Mesenchymal stem cell (in vitro differentiated cells and primary cell): ENCODE data around the gene STRBP.
A peak's percentile ranks its signal among the peaks of the same experiment; 100 is the strongest.

Experiments used
- DNase-seq: peaks from one replicate; pipeline ENCODE4 v3.0.0-alpha.2; 2013
- H2AFZ ChIP-seq: one replicate; pipeline ENCODE4 v1.6.1; 2013; ENCODE audit warnings: low read depth, mild to moderate bottlenecking, control low read depth, inconsistent platforms, low read length, moderate library complexity
- H2AK5ac ChIP-seq: 2 replicates; pipeline ENCODE4 v1.6.1; 2013; ENCODE audit warnings: low read length, moderate library complexity, mild to moderate bottlenecking, inconsistent platforms; ENCODE audit not compliant: severe bottlenecking
- H2BK120ac ChIP-seq: one replicate; pipeline ENCODE4 v1.6.1; 2013; ENCODE audit warnings: low read depth, mild to moderate bottlenecking, inconsistent platforms, low read length, moderate library complexity
- H2BK12ac ChIP-seq, 2 experiments: one replicate each; pipeline ENCODE4 v1.6.1; 2013; ENCODE audit warnings: inconsistent platforms in 2 of 2, low read length in 2 of 2, mild to moderate bottlenecking in 2 of 2, moderate library complexity in 2 of 2, control low read depth in 1 of 2
- H2BK15ac ChIP-seq: one replicate; pipeline ENCODE4 v1.6.1; 2013; ENCODE audit warnings: mild to moderate bottlenecking, low read depth, inconsistent platforms; ENCODE audit not compliant: poor library complexity, severe bottlenecking
- H2BK5ac ChIP-seq: 2 replicates; pipeline ENCODE4 v1.6.1; 2013; ENCODE audit warnings: low read depth, mild to moderate bottlenecking, low read length, control low read depth, inconsistent platforms; ENCODE audit not compliant: poor library complexity, severe bottlenecking
- H3K14ac ChIP-seq, 2 experiments: one replicate each; pipeline ENCODE4 v1.6.1; 2013; ENCODE audit warnings: inconsistent platforms in 2 of 2, low read length in 2 of 2, control low read depth in 1 of 2, mild to moderate bottlenecking in 1 of 2, moderate library complexity in 1 of 2
- H3K18ac ChIP-seq, 2 experiments: one replicate each; pipeline ENCODE4 v1.6.1; 2013; ENCODE audit warnings: inconsistent platforms in 2 of 2, low read length in 2 of 2, control low read depth in 1 of 2, low read depth in 1 of 2, mild to moderate bottlenecking in 1 of 2
- H3K23ac ChIP-seq, 2 experiments: one replicate each; pipeline ENCODE4 v1.6.1; 2013; ENCODE audit warnings: inconsistent platforms in 2 of 2, low read length in 2 of 2, mild to moderate bottlenecking in 2 of 2, moderate library complexity in 2 of 2, control low read depth in 1 of 2
- H3K27ac ChIP-seq: 2 replicates; pipeline ENCODE4 v1.5.1; 2013; ENCODE audit warnings: mild to moderate bottlenecking, moderate library complexity, low read length, control low read depth, inconsistent platforms; ENCODE audit not compliant: poor library complexity, severe bottlenecking
- H3K27me3 ChIP-seq, 2 experiments: 2 replicates each; pipeline versions ENCODE4 v1.6.1 to v1.7.0; 2013; ENCODE audit warnings: low read length in 2 of 2, mild to moderate bottlenecking in 2 of 2, moderate library complexity in 2 of 2, control low read depth in 1 of 2, inconsistent platforms in 1 of 2; ENCODE audit not compliant: control insufficient read depth in 1 of 2, insufficient read depth in 1 of 2
- H3K36me3 ChIP-seq, 2 experiments: 2 replicates each; pipeline versions ENCODE4 v1.6.1 to v1.7.0; 2013; ENCODE audit warnings: low read length in 2 of 2, control low read depth in 1 of 2, inconsistent platforms in 1 of 2, low read depth in 1 of 2, mild to moderate bottlenecking in 1 of 2; ENCODE audit not compliant: insufficient read depth in 2 of 2, control insufficient read depth in 1 of 2
- H3K4ac ChIP-seq, 2 experiments: one replicate each; pipeline ENCODE4 v1.6.1; 2013; ENCODE audit warnings: inconsistent platforms in 2 of 2, low read length in 2 of 2, mild to moderate bottlenecking in 2 of 2, moderate library complexity in 2 of 2, control low read depth in 1 of 2, low read depth in 1 of 2
- H3K4me1 ChIP-seq: 2 replicates; pipeline ENCODE4 v1.6.1; 2013; ENCODE audit warnings: low read depth, low read length, control low read depth; ENCODE audit not compliant: control insufficient read depth, insufficient read depth
- H3K4me2 ChIP-seq: 2 replicates; pipeline ENCODE4 v1.6.1; 2013; ENCODE audit warnings: low read length, mild to moderate bottlenecking, inconsistent platforms; ENCODE audit not compliant: poor library complexity, severe bottlenecking
- H3K4me3 ChIP-seq, 2 experiments: 2 replicates each; pipeline versions ENCODE4 v1.5.1 to v1.7.0; 2013; ENCODE audit warnings: low read length in 2 of 2, mild to moderate bottlenecking in 2 of 2, control low read depth in 1 of 2, low read depth in 1 of 2; ENCODE audit not compliant: insufficient read depth in 1 of 2
- H3K79me1 ChIP-seq: replicated peaks from 2 replicates; pipeline ENCODE4 v1.6.1; 2013; ENCODE audit warnings: mild to moderate bottlenecking, control low read depth, low read length, inconsistent platforms; ENCODE audit not compliant: poor library complexity, severe bottlenecking
- H3K9ac ChIP-seq: 2 replicates; pipeline ENCODE4 v1.7.0; 2013; ENCODE audit warnings: mild to moderate bottlenecking, low read length, moderate library complexity
- H3K9me3 ChIP-seq: 2 replicates; pipeline ENCODE4 v1.7.0; 2013; ENCODE audit warnings: mild to moderate bottlenecking, low read length; ENCODE audit not compliant: control insufficient read depth
- H4K8ac ChIP-seq: one replicate; pipeline ENCODE4 v1.6.1; 2013; ENCODE audit warnings: inconsistent platforms, mild to moderate bottlenecking, low read length, moderate library complexity
- H4K91ac ChIP-seq: one replicate; pipeline ENCODE4 v1.6.1; 2013; ENCODE audit warnings: mild to moderate bottlenecking, low read length, inconsistent platforms
- WGBS: methylation state at CpG from one replicate; pipeline ENCODE4 v1.1.7; 2013; ENCODE audit warnings: mixed read lengths; 5-methylcytosine and 5-hydroxymethylcytosine counted together

STRBP gene

DNA sequence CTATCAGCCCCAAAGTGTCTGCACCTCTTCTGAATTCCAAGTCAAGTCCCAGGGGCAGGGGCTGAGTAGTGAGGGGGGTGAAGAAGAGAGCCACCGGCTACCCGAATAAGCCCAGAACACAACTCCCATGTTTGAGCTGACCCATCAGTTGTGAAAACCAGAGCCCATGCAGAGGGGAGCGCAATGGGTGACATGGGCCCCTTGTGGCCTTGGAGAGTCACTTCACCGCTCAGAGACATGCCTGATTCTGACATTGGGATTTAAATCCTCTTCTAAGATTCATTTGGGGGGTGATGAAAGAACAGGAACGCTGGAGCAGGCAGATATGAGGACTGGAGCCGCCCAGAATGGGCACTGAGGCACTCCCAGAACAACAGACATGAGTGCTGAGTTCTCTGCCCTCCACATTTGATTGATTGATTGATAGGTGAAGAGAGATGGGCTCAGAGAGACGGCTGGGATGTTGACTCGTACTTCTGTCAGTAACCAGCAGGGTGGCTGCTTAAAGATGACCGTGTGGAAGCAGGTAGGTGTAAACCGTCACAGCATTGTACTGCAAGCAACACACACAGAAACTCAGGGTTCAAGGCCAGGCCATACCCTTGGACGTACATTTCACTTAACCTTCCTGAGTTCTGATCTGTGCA is 160.6 kb downstream of the STRBP start:
- peaks cover 60 to 82% of the 10 kb centered on the region in 2 experiments for H3K36me3 ChIP-seq
- 94% methylated on average over 11 of the region's 11 CpGs for WGBS
- H2BK15ac ChIP-seq, result no peak overlapping the region
- H3K4me1 ChIP-seq, result peaks cover 9% of the 10 kb centered on the region
- no peak overlapping the region for H2AFZ ChIP-seq
- no peak overlapping the region for H2BK5ac ChIP-seq
- H3K4me2 ChIP-seq, result no peak overlapping the region
- H3K4me3 ChIP-seq, result no peak overlapping the region
- H2BK12ac ChIP-seq, result no peak overlapping the region
- H4K91ac ChIP-seq, result no peak overlapping the region
- no peak overlapping the region for H3K18ac ChIP-seq
- H4K8ac ChIP-seq, result no peak overlapping the region
- H3K23ac ChIP-seq, result peak overlapping the region in 1 of 2 experiments; percentile 9
- H3K14ac ChIP-seq, result no peak overlapping the region
- H3K27ac ChIP-seq, result no peak overlapping the region
- H3K79me1 ChIP-seq, result peaks cover 29% of the 10 kb centered on the region
- no peak overlapping the region for H2BK120ac ChIP-seq
- no peak overlapping the region for H3K9ac ChIP-seq
- no peak overlapping the region for H3K4ac ChIP-seq
- no peak for DNase-seq
- no peaks in the 10 kb centered on the region for H3K9me3 ChIP-seq
- no peaks in the 10 kb centered on the region for H3K27me3 ChIP-seq
- no peak overlapping the region for H2AK5ac ChIP-seq

DNA sequence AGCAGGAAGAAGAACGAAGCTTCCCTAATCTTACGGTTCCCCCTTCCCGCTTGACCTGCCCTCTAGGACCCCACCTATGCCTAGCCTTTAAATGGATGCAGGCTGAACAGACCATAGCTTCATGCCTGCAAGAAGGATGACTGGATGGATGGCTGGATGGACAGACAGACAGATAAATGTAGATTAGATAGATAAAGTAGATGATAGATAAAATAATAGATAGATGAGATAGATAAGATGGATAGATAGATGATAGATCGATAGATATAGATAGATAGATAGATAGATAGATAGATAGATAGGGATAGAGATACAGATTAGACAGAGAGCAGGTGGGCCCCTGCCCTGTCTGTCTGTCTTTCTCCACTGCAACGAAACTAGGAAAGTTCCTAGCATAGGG is 162.9 kb downstream of the STRBP start:
- Histone ChIP-seq H3K4me2 (no peak overlapping the region), H3K79me1 (peaks cover 31% of the 10 kb centered on the region), H4K91ac (no peak overlapping the region), H3K9ac (no peak overlapping the region), H3K4ac (no peak overlapping the region), H4K8ac (no peak overlapping the region), H2BK15ac (no peak overlapping the region), H3K36me3 (peaks cover 71 to 78% of the 10 kb centered on the region in 2 experiments), H3K27me3 (no peaks in the 10 kb centered on the region), H2AK5ac (no peak overlapping the region), H2BK12ac (no peak overlapping the region), H2BK5ac (no peak overlapping the region), H3K14ac (no peak overlapping the region), H3K4me3 (no peak overlapping the region), H3K23ac (no peak overlapping the region), H3K18ac (no peak overlapping the region), H2BK120ac (no peak overlapping the region), H3K9me3 (no peaks in the 10 kb centered on the region), H3K27ac (no peak overlapping the region), H2AFZ (no peak overlapping the region), H3K4me1 (peaks cover 9% of the 10 kb centered on the region)
- DNase-seq, result no peak
- 99% methylated on average over 5 of the region's 5 CpGs for WGBS

DNA sequence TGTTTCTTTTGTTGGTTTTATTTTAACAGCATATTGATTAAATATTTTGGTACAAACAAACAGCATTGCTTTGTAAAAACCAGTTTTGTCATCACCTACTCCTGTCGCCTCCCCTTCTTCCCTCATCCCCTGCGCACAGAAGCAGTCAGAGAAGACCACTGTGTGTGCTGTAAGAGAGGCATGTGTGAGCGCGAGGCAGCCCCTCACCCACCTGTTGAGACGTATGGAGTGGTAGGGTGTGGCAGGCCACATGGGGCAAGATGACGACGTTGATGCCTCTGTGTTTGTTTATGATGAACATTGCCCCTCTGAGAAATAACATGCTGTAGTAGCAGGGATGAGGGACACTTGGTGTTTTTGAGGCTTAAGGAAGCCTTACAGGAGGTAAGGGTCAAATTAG is 163.6 kb downstream of the STRBP start:
- Histone ChIP-seq H2BK5ac (no peak overlapping the region), H3K4me1 (peaks cover 13% of the 10 kb centered on the region), H3K79me1 (peaks cover 28% of the 10 kb centered on the region), H2AFZ (no peak overlapping the region), H3K23ac (no peak overlapping the region), H3K9me3 (no peaks in the 10 kb centered on the region), H2BK12ac (no peak overlapping the region), H3K27ac (no peak overlapping the region), H3K9ac (no peak overlapping the region), H4K91ac (no peak overlapping the region), H3K4me3 (no peak overlapping the region), H2BK120ac (no peak overlapping the region), H3K14ac (no peak overlapping the region), H3K36me3 (peaks cover 66 to 79% of the 10 kb centered on the region in 2 experiments), H2AK5ac (no peak overlapping the region), H3K4ac (no peak overlapping the region), H2BK15ac (no peak overlapping the region), H3K4me2 (no peak overlapping the region), H3K27me3 (no peaks in the 10 kb centered on the region), H3K18ac (no peak overlapping the region), H4K8ac (no peak overlapping the region)
- WGBS, result 89% methylated on average over 6 of the region's 7 CpGs
- no peak for DNase-seq

DNA sequence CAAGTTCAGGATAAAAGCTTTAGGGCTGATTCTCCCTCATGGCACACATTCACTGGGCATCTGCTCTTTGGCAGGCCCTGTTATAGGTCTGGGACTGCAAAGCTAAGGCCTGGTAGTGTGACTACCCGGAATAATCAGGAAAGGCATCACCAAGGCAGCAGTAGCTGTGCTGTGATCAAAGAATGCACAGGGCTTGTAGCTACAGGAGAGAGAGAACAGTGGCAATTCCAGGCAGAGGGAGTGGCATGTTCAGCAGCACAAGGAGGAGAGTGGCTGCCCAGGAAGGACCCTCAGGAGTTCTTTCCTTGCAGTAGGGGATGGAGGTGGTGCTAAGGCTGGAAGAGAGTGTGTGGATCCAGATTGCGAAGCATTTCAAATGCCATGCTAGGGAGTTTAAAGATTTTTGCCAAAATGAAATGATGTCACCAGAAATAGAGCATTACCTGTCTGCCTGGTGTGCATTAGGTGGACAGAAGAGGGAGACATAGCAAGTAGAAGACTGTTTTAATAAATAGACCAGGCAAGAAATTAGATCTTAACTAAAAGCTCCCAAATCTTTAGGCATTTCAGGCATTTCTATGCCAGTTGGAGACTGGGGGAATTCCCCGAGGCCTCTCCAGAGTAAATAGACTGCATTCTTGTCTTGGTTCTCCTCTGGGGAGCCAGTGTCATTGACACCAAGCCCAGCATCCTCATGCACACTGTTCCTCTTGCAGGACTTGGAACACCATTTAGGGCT is 165.8 kb downstream of the STRBP start:
- Histone ChIP-seq H3K4me3 (no peak overlapping the region), H3K18ac (no peak overlapping the region), H4K91ac (no peak overlapping the region), H2AK5ac (no peak overlapping the region), H3K27ac (peak overlapping the region; percentile 54), H2BK12ac (no peak overlapping the region), H2AFZ (no peak overlapping the region), H3K79me1 (peaks cover 32% of the 10 kb centered on the region), H3K36me3 (peaks cover 56 to 81% of the 10 kb centered on the region in 2 experiments), H2BK5ac (no peak overlapping the region), H3K9ac (no peak overlapping the region), H4K8ac (no peak overlapping the region), H2BK15ac (no peak overlapping the region), H3K4ac (no peak overlapping the region), H3K14ac (no peak overlapping the region), H3K27me3 (no peaks in the 10 kb centered on the region), H3K9me3 (no peaks in the 10 kb centered on the region), H3K23ac (no peak overlapping the region), H2BK120ac (no peak overlapping the region), H3K4me1 (peaks cover 16% of the 10 kb centered on the region), H3K4me2 (no peak overlapping the region)
- 90% methylated on average over 3 of the region's 3 CpGs for WGBS
- DNase-seq, result peak; percentile 4
